GM21737 (cell line): ENCODE measurements around the gene REN.

Experiments used
- ATAC-seq: cut with Tn5 transposase; IDR thresholded peaks from one replicate; pipeline ENCODE4 v1.9.1; 2021; ENCODE audit warnings: mild to moderate bottlenecking, moderate library complexity; ENCODE audit not compliant: unreplicated experiment

REN gene

DNA sequence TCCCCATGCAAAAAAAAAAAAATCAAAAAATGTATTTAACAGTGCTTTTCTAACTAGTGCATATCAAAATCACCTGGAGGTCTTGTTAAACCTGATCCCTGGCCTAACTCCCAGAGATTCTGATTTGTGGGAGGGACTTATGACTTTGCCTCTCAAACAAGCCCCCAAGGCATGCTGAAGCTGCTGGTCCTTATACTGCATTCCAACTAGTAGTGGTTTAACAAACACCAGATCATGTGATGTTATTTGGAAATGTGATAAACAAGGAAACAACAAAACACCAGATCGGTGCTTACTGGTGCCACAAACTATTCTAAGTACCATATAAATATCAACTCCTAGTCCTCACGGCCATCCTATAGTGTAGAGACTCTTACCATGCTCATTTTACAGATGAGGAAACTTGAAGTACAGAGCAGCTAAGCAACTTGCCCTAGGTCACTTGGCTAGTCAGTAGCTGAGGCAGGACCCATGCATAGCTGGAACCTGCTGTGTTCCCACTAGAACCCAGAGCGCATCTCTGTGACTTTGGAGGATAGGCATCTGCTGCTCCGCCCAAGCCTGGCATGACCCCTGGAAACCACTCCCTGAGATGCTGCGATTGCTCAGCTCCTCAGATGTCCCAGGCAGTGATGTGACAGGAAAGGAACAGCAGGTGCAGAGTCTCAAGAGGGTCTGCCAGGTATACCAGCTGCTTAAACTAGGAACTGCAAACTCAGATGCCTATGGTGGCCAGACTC lies 55.1 kb downstream of the REN start:
- ATAC-seq, result no peak

DNA sequence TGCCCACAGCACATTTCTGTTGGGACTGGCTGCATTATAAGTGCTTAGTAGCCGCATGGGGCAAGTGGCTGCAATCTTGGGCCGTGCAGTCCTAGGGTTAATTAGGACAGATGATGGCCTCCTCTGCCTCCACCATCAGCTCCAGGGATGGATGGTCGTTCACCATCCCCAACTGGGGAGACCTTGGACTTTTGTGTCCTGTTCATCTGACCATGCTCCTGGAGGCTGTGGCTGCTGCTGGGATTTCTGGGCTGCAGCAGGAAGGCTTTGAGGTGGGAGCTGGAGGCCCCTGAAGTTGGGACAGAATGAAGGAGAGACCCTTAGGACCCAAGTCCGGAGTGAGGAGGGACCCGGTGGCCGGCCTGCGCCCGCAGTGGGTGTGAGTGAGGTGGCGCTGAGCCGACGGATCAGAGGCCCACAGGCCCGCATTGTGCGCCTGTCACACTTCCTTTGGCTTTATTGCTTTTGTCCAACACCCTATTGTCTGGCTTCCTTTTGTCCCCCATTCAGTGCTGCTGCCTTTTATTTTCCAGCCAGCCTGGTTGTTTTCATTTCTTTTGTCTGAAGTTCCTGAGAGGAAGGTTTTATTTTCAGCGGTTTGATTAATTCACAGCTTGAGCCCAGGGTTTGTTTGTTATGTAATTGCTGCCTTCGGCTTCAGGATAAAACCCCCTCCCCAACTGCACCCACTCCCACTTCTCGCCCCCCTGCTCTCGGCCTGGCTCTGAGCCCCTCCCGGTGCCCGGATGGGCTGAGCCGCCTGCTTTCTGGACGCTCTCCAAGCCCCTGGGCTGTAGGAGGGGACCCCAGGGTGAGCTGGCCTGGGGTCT lies 57.6 kb downstream of the REN start:
- ATAC-seq, result no peak

DNA sequence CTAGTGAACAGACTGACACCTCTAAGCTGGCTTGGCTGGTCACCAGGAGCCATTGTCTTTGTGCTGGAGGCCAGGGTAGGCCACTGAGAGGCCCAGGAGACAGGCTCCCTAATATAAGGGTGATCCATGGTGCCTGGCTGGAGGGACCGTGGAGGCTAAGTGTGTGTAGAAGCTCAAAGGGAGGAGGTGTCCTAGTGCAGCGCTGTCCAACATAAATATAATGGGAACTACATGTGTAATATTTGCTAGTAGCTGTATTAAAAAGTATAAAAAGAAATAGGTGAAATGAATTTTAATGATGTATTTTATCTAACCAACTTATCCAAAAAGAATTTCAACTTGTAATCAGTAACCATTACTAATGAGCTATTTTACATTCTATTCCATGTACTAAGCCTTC lies 58.2 kb downstream of the REN start:
- no peak for ATAC-seq

DNA sequence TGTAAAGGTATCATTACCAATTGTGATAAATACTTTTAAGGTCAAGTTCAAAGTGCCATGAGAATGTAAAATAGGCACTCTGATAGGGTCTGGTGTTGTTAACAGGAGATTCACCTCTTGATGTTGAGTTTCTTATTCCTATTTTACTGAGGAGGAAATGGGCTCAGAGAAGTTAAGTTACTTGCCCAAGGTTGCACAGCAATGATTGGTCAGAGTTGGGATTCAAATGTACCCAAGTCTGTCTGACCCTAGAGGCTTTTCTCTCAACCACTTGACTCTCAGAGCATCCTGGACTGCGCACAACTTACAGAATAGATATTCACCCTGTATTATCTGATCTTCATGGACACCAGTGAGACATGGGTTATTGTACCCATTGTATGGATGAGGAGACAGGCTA lies 59.3 kb downstream of the REN start:
- ATAC-seq, result no peak

DNA sequence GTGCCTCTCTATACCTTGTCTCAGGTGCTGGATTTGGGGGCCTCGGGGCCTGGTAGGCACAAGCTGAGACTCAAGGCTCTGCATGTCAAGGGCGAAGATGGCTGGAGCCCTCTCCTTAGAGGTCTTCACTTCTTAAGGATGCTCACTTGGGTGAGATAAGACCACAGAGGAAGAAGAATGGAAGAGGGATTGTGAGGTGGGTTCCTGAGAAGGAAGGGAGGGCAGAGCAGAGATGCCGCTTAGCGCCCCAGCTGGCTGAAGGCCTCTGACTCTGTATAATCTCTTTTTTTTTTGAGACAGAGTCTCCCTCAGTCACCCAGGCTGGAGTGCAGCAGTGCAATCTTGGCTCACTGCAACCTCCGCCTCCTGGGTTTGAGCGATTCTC lies 61.0 kb downstream of the REN start:
- ATAC-seq, result no peak
